GM11168 (cell line): ENCODE data around the gene NTRK1.

Source experiments
- in situ Hi-C: fragments of 300-500 bp; cut with MboI; formaldehyde crosslinking; loops from one replicate; pipeline ENCODE4 v1.12.0; 2022; ENCODE audit warnings: low sequenced_read_pairs; ENCODE audit not compliant: unreplicated experiment

NTRK1 gene

GRCh38 chr1:156895455-156895812, 34.8 kb downstream of the NTRK1 start:
- in situ Hi-C loops, result no loop called here

- in situ Hi-C loops, result no loop called here
Measured at GRCh38 chr1:156895927-156896326, 35.3 kb downstream of the NTRK1 start.

GRCh38 chr1:156896490-156897033, 35.9 kb downstream of the NTRK1 start:
- in situ Hi-C loops, result no loop called here

GRCh38 chr1:156897078-156897825, 36.6 kb downstream of the NTRK1 start:
- in situ Hi-C loops, result no loop called here

GRCh38 chr1:156898161-156898566, 37.5 kb downstream of the NTRK1 start:
- in situ Hi-C loops, result no loop called here

- in situ Hi-C loops, result no loop called here
Measured at GRCh38 chr1:156898971-156899664, 38.5 kb downstream of the NTRK1 start.

- in situ Hi-C loops, result no loop called here
Measured at GRCh38 chr1:156899956-156900718, 39.5 kb downstream of the NTRK1 start.

- in situ Hi-C loops, result no loop called here
Measured at GRCh38 chr1:156900896-156901589, 40.4 kb downstream of the NTRK1 start.

- in situ Hi-C loops, result no loop called here
Measured at GRCh38 chr1:156901590-156901900, 40.9 kb downstream of the NTRK1 start.

- in situ Hi-C loops, result no loop called here
Measured at GRCh38 chr1:156901966-156902915, 41.6 kb downstream of the NTRK1 start.

GRCh38 chr1:156903328-156904091, 42.8 kb downstream of the NTRK1 start:
- in situ Hi-C loops, result no loop called here

- in situ Hi-C loops, result no loop called here
Measured at GRCh38 chr1:156904187-156904959, 43.7 kb downstream of the NTRK1 start.

GRCh38 chr1:156905176-156905575, 44.5 kb downstream of the NTRK1 start:
- in situ Hi-C loops, result no loop called here

- in situ Hi-C loops, result no loop called here
Measured at GRCh38 chr1:156905651-156906050, 45.0 kb downstream of the NTRK1 start.

- in situ Hi-C loops, result no loop called here
Measured at GRCh38 chr1:156906206-156906906, 45.7 kb downstream of the NTRK1 start.

GRCh38 chr1:156908541-156908940, 47.9 kb downstream of the NTRK1 start:
- in situ Hi-C loops, result no loop called here

GRCh38 chr1:156908955-156909354, 48.3 kb downstream of the NTRK1 start:
- in situ Hi-C loops, result no loop called here
